HL-60/S4 (cell line): ENCODE measurements around the gene KMT2E.

Experiments used
- in situ Hi-C: fragments of 300-500 bp; cut with MboI; formaldehyde crosslinking; loops from 2 replicates; pipeline ENCODE4 v1.14.3; 2022; ENCODE audit warnings: low sequenced_read_pairs

KMT2E gene

GRCh38 chr7:105060923-105061322 is 46.9 kb downstream of the KMT2E start:
- in situ Hi-C loops = no loop called here

GRCh38 chr7:105065104-105065503 is 51.1 kb downstream of the KMT2E start:
- in situ Hi-C loops = no loop called here

- in situ Hi-C loops = no loop called here
Measured at GRCh38 chr7:105067691-105068090, 53.7 kb downstream of the KMT2E start.

- in situ Hi-C loops = no loop called here
Measured at GRCh38 chr7:105068886-105069285, 54.9 kb downstream of the KMT2E start.

- in situ Hi-C loops = no loop called here
Measured at GRCh38 chr7:105073143-105073542, 59.1 kb downstream of the KMT2E start.

GRCh38 chr7:105079348-105079747 is 65.3 kb downstream of the KMT2E start:
- in situ Hi-C loops = no loop called here

GRCh38 chr7:105084581-105084980 is 70.6 kb downstream of the KMT2E start:
- in situ Hi-C loops = no loop called here

GRCh38 chr7:105086850-105087249 is 72.8 kb downstream of the KMT2E start:
- in situ Hi-C loops = no loop called here

- in situ Hi-C loops = no loop called here
Measured at GRCh38 chr7:105087981-105088380, 74.0 kb downstream of the KMT2E start.

GRCh38 chr7:105088456-105088855 is 74.5 kb downstream of the KMT2E start:
- in situ Hi-C loops = no loop called here

GRCh38 chr7:105094966-105095365 is 81.0 kb downstream of the KMT2E start:
- in situ Hi-C loops = no loop called here

- in situ Hi-C loops = no loop called here
Measured at GRCh38 chr7:105096306-105096705, 82.3 kb downstream of the KMT2E start.

GRCh38 chr7:105097619-105098018 is 83.6 kb downstream of the KMT2E start:
- in situ Hi-C loops = no loop called here

- in situ Hi-C loops = no loop called here
Measured at GRCh38 chr7:105098863-105099515, 85.0 kb downstream of the KMT2E start.

GRCh38 chr7:105101864-105102263 is 87.9 kb downstream of the KMT2E start:
- in situ Hi-C loops = no loop called here

GRCh38 chr7:105102557-105103352 is 88.8 kb downstream of the KMT2E start:
- in situ Hi-C loops = no loop called here

- in situ Hi-C loops = no loop called here
Measured at GRCh38 chr7:105105579-105105978, 91.6 kb downstream of the KMT2E start.

- in situ Hi-C loops = no loop called here
Measured at GRCh38 chr7:105106473-105106872, 92.5 kb downstream of the KMT2E start.

GRCh38 chr7:105107458-105107857 is 93.5 kb downstream of the KMT2E start:
- in situ Hi-C loops = no loop called here

- in situ Hi-C loops = no loop called here
Measured at GRCh38 chr7:105112440-105113418, 98.7 kb downstream of the KMT2E start.
